ENCODE data around the gene TC2N.
"Not testable (repeated sequence)": the region's sequence is repeated elsewhere in the genome, so short reads cannot be mapped to it uniquely, and the experiment has no call there.

Gene TC2N

DNA sequence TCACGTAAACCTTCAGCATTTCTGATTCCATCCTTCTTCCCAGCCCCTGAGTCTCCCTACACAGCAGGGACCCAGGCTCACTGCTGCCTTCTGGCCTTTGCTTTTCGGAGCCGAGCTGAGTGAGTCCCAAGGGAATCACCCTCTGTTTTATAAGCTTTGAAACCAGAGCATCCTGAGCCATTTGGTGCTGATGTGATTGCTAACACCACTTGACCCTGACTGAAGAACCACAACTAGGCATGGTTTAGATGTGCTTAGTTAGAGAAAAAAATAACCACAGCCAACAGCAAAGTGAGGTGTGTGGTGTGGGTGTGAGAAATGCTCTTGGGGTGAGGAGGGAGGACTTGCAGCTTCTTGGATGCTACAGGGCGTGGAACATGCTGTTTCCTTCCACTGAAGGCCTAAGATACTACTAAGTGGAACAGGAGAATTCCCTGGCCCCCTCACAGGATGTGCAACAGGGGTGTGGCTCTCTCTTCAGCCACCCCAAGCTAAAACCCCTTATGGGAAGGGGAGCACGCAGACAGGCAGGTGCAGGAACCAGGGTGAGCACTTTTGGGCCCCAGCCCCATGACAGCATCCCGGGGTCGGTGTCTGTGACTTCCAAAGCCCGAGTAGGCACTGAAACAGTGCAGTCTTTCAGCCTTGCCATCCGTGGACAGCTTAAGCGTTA, at the start of gene TC2N:
TC2N (minus strand) TSS at position 221 of the 673 bp plus-strand sequence. CDS start 53,767 bp downstream, outside the sequence.
- no peak for DNase-seq

DNA sequence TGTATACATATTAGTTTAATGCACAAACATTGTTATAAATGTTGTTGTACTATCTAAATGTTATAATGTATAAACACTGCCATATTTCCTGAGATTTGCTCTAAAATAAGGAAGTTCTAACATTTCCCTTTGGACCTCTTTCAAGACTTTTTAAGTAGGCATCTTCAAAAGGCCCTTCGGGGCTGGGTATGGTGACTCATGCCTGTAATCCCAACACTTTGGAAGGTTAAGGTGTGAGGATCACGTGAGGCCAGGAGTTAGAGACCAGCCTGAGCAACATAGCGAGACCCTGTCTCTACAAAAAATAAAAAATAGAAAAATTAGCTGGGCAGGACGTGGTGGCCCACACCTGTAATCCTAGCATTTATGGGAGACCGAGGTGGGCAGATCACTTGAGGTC, 44.7 kb upstream of the TC2N start:
- DNase-seq: no peak

DNA sequence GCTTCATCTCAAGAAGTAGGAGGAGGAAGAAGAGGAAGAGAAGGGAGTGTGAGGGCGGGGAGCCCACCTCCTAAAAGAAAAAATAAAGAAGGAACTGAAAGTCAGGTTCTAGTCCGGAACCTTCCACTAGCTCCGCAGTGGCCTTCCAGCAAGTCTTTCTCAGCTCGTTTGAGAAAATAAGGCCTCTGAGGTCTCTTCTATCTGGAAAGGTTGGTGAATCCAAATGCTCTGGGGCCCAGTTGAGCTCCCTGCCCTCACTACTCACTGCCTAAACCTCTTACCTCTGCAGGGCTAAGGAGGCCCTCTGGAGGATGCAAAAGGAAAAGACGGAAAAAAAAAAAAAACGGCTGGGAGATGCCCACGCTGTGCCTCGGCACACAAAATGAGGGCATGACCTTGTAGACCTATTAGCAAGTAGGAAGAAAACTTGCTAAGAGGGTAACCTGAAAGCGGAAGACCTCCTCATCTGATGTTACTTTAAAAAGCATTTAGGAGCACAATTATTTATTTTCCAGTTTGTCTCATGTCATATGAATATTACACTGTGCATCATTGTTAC, 44.2 kb upstream of the TC2N start:
- DNase-seq: no peak

DNA sequence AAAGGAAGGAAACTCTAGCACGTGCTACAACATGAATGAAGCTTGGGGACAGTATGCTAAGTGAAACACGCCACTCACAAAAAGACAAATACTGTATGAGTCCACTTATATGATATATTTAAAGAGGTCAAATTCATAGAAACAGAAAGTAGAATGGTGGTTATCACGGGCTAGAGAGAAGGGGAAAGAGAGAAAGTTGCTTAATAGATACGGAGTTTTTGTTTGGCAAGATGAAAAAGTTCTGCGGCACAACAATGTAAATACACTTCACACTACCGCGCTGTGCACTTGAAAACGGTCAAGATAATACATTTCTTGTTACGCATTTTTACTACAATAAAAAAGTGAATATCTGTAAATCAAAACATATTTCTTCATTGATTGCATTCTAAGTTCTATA, 42.9 kb upstream of the TC2N start:
- DNase-seq: no peak

DNA sequence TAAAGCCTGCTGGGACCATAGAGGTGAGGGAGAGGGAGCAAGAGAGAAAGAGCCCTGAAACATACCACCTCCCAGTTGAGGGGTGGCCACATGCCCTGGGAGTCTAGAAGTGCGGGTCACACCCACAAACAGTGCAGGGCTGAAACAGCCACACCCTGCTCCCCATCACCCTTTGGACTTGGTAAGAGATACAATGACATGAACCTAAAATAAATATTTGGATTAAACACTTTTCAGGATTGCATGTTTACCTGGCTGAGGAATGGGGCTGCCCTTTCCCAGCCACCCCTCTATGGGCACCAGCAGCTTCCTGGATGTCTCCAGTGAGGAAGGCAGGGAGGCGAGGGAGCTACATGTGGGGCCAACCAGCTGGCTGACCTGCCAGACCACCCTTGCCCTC, 39.0 kb upstream of the TC2N start:
- DNase-seq: no peak

DNA sequence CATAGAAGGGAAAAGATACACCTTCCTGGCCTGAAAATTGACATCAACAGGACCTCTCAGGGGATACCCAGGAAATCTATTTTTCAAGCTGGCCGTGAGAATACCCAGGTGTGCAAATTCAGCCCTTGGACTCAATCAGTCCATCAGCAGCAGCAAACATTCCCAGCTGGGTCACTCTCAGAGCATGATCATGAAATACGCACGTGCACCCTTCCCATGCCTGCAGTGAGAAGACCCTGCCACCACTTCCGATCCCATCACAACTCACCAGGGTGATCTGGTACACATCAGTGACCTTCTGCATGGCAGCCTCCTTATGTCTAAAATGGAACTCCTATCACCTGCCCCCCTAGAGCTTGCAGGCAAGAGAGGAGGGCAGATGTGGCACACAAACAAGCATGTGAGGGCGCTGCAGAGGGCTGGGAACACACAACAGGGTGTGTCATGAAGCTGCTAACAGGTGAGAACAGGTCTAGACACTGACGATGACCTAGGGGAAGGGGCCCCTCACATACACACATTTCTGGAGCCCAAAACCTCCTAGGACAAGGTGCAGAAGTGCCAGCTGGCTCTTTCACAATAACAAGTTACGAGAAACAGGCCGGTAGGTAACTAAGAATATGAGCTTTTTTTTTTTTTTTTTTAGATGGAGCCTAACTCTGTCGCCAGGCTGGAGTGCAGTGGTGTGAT, 37.8 kb upstream of the TC2N start:
- DNase-seq: no peak

DNA sequence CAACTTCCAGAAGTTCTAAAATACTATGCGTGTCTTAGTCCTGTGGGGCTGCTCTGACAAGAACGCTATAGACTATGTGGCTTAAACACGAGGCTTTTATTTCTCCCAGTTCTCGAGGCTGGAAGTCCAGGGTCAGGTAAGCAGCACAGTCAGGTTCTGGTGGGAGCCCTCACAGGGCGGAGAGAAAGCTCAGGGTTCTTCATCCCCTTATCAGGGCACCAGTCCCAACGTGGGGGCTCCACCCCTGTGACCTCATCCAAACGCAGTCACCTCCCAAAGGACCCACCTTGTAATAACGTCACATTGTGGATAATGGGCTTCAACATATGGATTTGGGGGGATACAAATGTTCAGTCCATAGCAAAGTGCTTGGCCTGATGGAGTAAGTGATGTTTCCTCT, 37.1 kb upstream of the TC2N start:
- DNase-seq: no peak

DNA sequence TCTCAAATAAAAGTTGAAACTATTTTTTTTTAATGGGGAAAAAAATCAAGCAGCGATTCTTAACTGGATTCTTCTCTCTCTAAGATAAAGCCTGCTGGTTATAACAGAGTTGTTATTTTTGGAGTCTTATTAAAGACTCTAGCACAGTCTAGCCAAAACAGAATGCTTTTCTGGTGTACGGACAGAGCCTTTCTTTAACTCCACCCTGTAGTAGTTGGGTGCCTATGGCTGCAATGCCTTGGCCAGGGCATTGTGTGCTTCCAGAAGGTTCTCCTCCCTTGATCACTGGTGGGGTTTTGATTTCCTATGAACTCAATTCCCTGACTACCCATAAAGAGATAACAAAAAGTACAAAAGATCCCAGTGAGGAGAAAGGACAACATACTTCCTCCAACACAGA, 35.7 kb upstream of the TC2N start:
- DNase-seq: no peak

DNA sequence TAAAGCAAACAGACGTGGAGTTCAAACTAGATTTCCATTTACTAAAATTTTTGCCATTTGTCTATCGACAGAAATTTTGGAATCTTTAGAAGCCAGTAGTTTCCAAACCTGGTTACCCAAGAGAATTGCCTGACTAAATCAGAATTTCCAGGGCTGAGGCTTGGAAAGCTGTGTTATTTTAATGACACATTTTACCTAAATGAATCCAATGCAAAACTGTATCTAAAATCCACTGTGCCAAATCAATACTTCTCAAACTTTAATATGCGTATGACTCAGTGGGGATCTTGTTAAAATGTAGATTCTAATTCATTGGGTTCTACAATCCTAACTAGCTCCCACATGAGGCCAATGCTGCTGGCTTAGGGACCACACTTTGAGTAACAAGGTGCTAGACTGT, 35.0 kb upstream of the TC2N start:
- DNase-seq: no peak

DNA sequence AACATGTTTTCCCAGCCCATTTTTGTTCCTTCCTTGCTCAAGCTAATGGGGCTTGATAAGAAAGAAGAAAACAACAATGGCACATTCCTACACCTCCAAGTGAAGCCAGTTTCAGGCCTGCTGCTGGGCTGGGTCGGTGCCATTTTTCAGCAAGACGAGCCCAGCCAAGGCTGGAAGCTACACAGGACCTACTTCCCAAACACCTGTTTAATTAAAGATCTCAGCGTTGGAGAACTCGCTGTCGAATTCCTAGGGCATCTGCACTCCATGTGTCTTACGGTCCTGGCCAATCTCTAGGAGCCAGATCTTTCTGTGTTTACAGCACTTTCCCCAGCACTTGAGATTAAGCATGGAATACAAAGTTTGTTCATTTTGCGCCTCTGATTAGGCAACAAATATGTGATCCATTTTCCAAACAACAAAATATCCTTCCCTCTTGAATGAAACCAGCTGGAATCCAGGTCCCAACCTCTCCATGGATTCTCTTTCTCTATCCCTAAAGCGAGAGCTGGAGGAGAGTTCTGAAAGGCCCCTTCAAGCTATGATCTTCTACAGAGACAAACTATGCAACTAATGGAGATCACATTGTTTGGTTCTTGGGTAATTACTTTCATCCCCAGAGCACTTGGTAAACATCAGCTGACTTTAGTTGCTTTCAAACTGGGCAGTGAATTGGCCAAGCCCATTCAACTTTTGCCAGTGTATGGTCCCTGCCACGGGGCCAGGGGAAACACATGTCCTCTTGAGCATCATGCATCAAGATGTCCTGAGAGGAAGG, 34.3 kb upstream of the TC2N start:
- DNase-seq: no peak

DNA sequence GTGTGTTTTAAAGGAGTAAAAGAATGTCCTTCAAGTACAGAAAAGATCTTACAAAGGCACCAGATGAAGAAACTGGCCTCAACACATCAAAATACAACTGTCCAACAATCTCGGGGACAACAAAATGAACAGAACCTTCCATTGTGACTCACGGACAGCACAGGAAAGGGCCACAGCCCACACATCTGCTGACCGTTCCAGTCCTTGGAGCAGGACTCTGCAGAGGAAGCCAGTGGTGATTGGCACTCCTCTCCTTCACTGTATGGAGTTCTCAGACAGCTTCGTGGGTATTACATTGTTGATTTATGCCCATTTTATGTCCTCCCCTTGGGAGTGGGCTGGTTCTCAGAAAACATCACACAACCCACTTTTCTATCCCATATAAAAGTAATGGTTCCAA, 32.5 kb upstream of the TC2N start:
- DNase-seq: no peak

DNA sequence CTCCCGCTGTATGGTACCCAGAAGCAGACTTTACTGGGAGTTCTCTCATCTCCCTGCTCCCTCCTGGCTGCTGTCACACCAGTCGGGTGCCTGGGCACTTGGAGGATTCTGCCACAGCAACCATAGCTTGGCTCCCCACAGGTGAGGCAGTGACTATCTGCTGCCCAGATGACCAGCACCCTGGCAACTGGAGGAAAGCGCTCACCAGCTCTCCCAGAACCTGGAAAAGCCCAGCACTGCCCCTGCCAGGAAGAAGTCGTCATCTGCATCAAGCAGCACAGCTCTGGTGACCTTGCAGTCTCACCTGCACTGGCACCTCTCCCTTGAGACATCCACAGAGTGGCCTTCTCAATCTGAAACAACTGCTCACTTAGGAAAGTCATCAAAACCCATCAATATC, 31.9 kb upstream of the TC2N start:
- no peak for DNase-seq

DNA sequence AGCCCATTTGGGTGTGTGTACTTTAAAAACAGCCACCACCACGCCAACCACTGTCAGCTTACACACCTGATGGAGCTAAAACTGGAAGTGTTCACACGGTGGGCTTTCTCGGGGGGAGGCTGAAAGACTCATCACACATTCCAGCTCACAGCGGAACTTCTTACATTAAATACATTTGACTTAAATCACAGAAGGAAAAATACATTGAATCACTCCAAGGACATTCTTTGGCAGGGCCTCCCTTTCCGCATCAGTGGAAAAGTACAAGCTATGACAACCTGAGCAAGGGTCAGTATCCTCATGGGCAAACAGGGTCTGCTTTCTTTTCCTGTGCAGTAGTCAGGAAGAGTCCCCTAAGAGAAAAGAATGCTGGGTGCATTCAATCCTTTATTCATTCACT, 31.0 kb upstream of the TC2N start:
- DNase-seq: no peak

DNA sequence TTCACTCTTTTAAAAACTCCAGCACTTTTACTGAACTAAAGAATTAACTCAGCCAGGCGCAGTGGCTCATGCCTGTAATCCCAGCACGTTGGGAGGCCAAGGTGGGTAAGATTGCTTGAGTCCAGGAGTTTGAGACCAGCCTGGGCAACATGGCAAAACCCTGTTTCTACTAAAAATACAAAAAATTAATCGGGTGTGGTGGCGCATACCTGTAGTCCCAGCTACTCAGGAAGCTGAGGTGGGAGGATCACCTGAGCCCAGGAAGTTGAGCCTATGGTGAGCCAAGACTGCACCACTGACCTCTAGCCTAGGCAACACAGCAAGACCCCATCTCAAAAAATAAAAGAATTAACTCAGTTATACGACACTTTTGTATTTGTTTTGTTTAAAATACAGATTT, 30.4 kb upstream of the TC2N start:
- DNase-seq: not testable (repeated sequence)

DNA sequence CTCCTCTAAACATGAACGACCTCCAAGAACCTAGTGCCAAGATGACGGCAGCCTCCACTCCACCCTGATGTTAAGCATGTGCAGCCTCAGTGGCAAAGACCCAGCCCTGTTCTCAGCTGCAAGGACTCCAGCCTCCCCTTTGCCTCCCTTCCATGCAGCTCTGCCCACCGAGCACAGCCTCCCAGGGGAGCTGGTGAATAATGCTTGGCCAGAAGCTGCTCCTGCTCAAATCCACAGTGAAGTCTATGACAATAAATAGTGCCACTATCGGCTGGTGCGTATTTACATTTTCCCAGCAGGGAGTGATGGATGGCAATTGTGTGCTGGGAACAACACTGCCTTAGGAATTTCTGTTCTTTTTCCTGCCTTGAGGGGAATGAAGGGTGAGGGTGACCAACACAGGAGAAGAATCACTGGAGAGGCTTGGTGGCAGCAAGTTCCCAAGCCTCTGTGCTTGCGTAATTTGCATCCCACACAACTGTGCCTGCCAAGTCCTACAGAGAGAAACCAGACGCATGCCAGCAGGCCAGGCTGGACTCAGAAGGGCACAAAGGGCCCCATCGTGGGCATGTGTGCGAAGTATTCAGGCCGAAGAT, 29.9 kb upstream of the TC2N start:
- no peak for DNase-seq

DNA sequence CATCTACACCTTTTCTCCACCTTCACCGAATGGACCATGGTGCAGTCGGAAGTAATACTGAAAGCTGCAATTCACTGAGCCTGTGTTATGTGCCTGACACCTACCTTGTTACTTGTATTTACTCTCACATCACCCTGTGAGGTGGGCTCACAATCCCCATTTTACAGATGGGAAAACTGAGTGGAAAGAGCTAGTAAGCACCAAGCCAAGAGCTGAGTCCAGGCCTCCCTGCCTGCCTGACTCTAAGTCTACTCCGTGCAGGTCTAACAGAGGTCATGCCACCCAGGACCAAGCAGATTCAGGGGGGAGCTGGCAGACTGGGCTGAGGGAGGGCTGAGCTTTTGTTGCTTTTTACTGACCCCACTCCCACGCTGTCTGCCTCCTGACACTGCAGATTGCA, 29.1 kb upstream of the TC2N start:
- no peak for DNase-seq

DNA sequence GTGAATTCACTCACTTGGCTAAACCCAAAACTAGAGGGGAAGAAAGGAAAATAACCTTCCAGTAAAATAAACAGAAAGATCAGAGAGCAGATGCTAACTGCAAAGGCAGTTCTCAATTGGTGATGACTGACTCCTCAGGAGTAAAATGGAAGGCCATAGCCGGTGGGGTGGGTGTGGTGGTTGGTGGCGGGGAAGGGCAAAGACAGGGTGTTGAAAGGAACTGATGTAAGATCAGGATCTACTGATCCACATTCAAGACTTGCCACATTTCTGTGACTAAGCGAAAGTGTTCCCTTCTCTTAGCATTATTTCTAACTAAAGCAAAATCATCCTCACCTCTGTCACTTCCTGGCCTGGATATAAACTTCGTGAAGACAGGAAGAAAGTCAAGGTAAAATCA, 26.3 kb upstream of the TC2N start:
- DNase-seq: no peak

DNA sequence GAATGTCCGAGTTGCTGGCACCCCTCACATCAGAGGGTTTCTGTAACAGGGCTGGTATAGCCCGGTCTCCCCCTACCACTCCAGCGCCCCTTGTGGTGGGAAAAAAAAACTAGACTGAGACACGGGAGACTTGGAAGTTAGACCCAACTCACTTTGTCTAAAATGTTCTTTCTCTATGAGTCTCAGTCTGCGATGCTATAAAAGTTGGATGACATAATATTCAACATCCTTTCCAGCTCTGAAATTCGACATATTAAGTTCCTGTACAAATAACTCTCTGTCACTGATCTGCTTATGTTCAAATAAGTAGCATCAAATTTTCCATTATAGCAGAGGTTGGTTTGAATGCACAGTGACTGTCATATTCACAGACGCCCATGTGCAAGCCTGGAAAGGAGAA, 25.7 kb upstream of the TC2N start:
- DNase-seq: no peak

DNA sequence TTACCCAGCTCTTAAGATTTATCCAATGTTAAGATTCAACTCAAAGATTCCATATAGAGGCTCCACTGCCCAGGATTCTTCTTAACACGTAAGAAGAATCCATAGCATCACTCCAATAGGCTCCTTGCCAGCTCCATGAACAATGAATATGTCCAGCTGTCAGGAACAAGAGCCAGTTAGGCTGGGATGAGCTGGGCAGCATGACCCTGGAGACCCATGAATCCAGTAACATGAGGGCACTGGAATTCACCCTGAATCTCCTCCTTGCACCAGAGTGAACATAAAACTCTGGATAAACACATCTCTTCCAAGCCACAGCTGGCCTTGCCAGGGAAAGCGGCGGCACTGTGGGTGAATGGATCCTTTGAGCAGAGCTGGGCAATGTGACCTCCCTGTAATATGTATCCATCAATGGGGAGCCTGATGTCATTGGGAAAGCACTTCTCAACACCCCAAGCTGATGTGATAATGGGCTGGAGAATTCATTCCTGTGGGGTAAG, 24.4 kb upstream of the TC2N start:
- DNase-seq: no peak

DNA sequence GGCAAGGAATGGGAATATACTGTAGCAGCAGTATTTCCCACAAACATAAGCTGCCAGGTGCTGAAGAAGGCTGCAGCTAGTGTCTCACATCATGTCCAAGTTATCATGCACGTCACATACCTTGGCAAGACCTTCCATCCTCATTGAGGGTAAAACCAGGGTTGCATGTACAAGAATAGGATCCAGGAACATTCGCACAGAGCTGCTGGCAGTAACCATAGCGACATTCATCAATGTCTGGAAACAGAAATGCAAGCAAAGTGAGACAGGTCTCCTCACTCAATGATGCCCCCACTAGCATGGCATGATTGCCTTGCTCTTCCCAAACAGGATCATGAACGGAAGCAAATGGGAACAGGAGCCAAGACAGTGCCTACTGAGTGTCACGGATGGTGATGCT, 23.8 kb upstream of the TC2N start:
- no peak for DNase-seq

DNA sequence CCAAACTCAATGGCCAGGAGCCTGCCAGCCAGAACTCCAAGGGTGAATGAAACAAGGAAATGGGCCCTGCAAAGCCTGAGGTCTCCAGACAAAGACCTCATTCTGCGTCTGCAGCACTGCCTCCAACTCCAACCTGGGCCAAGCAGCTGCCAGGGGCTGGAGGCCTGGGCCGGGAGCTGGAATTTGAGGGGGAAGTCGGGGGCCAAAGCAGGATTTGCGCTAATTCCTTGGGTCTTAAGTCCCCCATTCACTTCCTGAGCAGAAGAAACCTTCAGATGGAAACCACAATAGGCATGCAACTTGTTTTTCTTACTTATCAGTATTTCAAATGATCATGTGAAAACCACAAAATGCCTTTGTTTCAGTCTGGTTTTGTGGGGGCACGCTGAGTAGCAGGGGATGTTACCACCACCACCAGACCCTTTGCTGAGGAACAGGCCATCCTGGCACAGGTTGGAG, 23.0 kb upstream of the TC2N start:
- DNase-seq: no peak

DNA sequence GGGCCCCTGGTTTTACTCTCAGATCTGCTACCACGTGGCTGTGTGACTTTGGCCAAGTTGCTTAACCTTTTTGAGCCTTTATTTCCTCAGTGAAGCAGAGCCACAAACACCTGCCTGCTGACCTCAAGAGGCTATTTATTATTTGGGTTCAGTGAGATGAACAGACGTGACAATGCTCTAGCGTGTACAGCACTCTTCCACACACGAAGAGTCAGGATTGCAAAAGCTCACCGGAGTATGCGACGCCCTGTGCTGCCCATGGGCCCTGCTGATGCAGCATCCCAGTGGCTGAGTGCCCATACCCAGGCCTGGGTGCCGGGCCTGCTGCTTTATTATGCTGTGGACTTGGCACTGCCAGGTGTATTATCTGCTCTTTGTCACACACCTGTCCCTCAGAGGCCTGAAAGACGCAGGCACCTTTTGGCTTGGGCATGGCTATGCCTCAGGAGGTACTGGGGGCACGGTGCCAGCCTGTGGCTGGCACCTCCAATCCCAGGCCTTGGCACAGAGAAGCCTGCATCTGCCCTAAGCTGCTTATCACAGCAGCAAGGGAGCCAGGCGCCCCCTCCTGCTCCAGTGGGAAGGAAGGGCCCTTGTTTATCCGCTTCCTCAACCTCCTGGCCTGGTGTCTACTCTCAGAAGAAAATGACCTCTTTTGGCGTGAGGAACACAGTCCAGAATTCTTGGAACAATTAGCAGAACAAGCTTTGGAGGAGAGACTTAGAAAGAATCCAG, 22.3 kb upstream of the TC2N start:
- no peak for DNase-seq
